IPS-NIHi11 (cell line): ENCODE results near the gene TIMP4.
A peak's percentile ranks its signal among the peaks of the same experiment; 100 is the strongest.

Experiments
- DNase-seq: peaks from one replicate; pipeline ENCODE4 v3.0.0; 2012; ENCODE audit warnings: mixed read lengths, low spot score

TIMP4 gene

GRCh38 chr3:12158387-12159226 is at the start of gene TIMP4:
TIMP4 (minus strand) TSS chr3:12158912; CDS start chr3:12158840, 72 bp downstream.
- DNase-seq = peak; percentile 54

GRCh38 chr3:12205171-12205570 is 46.5 kb upstream of the TIMP4 start:
- DNase-seq = no peak

GRCh38 chr3:12201813-12202212 is 43.1 kb upstream of the TIMP4 start:
- DNase-seq = no peak

GRCh38 chr3:12198301-12198700 is 39.6 kb upstream of the TIMP4 start:
- no peak for DNase-seq

GRCh38 chr3:12197475-12197874 is 38.8 kb upstream of the TIMP4 start:
- no peak for DNase-seq

GRCh38 chr3:12196684-12197083 is 38.0 kb upstream of the TIMP4 start:
- no peak for DNase-seq

GRCh38 chr3:12195231-12195630 is 36.5 kb upstream of the TIMP4 start:
- DNase-seq = no peak

- DNase-seq = peak; percentile 23
These were observed 36.0 kb upstream of the TIMP4 start for GRCh38 chr3:12194669-12195161.

GRCh38 chr3:12194209-12194608 is 35.5 kb upstream of the TIMP4 start:
- no peak for DNase-seq

GRCh38 chr3:12193485-12194165 is 34.9 kb upstream of the TIMP4 start:
- DNase-seq = no peak

- no peak for DNase-seq
These were observed 34.2 kb upstream of the TIMP4 start for GRCh38 chr3:12192655-12193484.

GRCh38 chr3:12192173-12192572 is 33.5 kb upstream of the TIMP4 start:
- no peak for DNase-seq

- DNase-seq = no peak
These were observed 32.8 kb upstream of the TIMP4 start for GRCh38 chr3:12191559-12191958.

GRCh38 chr3:12190832-12191231 is 32.1 kb upstream of the TIMP4 start:
- DNase-seq = no peak

- no peak for DNase-seq
These were observed 31.6 kb upstream of the TIMP4 start for GRCh38 chr3:12190221-12190807.

GRCh38 chr3:12188681-12189287 is 30.1 kb upstream of the TIMP4 start:
- DNase-seq = no peak

- no peak for DNase-seq
These were observed 29.6 kb upstream of the TIMP4 start for GRCh38 chr3:12188328-12188648.

- no peak for DNase-seq
These were observed 29.0 kb upstream of the TIMP4 start for GRCh38 chr3:12187448-12188327.

- DNase-seq = no peak
These were observed 28.0 kb upstream of the TIMP4 start for GRCh38 chr3:12186515-12187286.

GRCh38 chr3:12186046-12186445 is 27.3 kb upstream of the TIMP4 start:
- no peak for DNase-seq
